GM21786 (cell line): Measurements from ENCODE around the gene SPATA31D4.

ENCODE experiments used
- ATAC-seq: cut with Tn5 transposase; IDR thresholded peaks from one replicate; pipeline ENCODE4 v1.9.1; 2021; ENCODE audit not compliant: unreplicated experiment

Gene SPATA31D4

GRCh38 chr9:81964218-81965171 lies 36.3 kb downstream of the SPATA31D4 start:
- no peak for ATAC-seq

DNA sequence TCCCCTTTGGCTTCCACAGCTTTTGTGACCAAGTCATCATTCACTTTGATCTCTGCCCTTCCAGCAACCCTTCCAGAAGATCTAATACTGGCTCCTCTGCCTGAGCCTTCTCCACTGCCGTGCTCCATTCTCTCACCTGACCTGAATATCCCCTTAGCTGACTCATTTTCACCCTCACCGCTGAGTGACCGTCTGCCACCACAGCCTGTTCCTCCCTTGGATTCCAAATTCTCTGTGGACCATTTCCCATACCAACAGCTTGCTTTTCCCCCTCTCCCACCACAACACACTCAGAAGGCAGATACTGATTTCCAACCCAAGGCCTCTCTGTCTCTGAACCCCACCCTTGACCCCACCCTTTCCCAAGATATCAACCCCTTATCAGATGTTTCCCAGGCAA lies 39.8 kb downstream of the SPATA31D4 start:
- ATAC-seq = no peak

GRCh38 chr9:81969971-81970370 lies 41.7 kb downstream of the SPATA31D4 start:
- no peak for ATAC-seq

GRCh38 chr9:81971727-81972126 lies 43.5 kb downstream of the SPATA31D4 start:
- ATAC-seq = no peak

GRCh38 chr9:81974764-81975163 lies 46.5 kb downstream of the SPATA31D4 start:
- no peak for ATAC-seq

DNA sequence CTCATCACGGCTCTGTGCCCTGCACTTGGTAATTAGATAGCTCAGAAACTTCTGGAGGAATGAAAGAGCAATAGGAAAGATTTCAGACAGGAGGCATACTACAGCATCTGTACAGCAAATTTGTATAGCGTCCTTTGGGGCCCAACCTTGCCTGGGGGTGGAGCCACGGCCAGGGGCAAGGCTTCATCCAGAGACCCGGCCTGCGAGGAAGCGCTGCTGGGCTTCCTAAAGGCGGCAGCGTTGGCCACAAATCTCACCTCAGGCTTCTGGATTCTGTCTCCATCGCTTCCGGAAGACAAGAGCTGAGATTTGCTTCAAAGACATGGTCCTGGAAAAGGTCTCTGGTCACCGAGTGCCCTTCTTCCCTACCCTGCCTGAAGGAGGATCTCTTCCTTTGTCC lies 48.1 kb downstream of the SPATA31D4 start:
- no peak for ATAC-seq

DNA sequence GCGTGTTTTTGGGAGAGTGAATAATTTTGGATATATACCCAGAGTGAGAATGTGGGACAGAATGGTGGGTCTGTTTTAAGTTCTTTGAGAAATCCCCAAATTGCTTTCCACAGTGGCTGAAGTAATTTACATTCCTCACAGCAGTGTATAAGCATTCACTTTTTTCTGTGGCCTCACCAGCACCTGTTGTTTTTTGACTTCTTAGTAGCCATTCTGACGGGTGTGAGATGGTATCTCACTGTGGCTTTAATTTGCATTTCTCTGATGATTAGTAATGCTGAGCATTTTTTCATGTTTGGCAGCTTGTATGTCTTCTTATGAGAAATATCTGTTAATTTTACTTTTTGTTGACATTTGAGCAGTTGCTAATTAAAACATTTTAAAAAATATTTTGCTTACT lies 51.0 kb downstream of the SPATA31D4 start:
- ATAC-seq = no peak

GRCh38 chr9:81980568-81980967 lies 52.3 kb downstream of the SPATA31D4 start:
- no peak for ATAC-seq

- ATAC-seq = no peak
Observed at GRCh38 chr9:81981883-81982282, 53.7 kb downstream of the SPATA31D4 start.
